A549 (cell line): ENCODE results near the gene MYLIP.

Experiments used
- CHD2 ChIP-seq: fragments of 150-350 bp; IDR thresholded peaks from 2 replicates; pipeline ENCODE4 v1.6.1; 2014; ENCODE audit warnings: low read length; ENCODE audit not compliant: partially characterized antibody
- CTCF ChIP-seq: fragments of >200 bp; sonication (Bioruptor Twin); formaldehyde crosslinking; IDR thresholded peaks from 3 replicates; pipeline ENCODE4 v1.5.1; 2016
- EP300 ChIP-seq, 2 experiments: fragments of >200 bp; sonication (Bioruptor Twin); formaldehyde crosslinking; IDR thresholded peaks; 2 replicates in 1 of 2; 3 replicates in 1 of 2; pipeline ENCODE4 v1.6.1; 2016 to 2017
- FOSL2 ChIP-seq, 2 experiments: fragments of 450-650 bp in 1 of 2; fragments of >200 bp in 1 of 2; sonication (Bioruptor Twin) in 1 of 2; formaldehyde crosslinking; IDR thresholded peaks; 2 replicates each; pipeline versions ENCODE4 v1.5.0 to v1.6.1; 2016 to 2020; ENCODE audit warnings: mild to moderate bottlenecking in 1 of 2, moderate library complexity in 1 of 2
- MAFK ChIP-seq: fragments of 450-650 bp; IDR thresholded peaks from 2 replicates; pipeline ENCODE4 v1.6.1; 2014; ENCODE audit not compliant: partially characterized antibody
- MYC ChIP-seq: IDR thresholded peaks from 2 replicates; pipeline ENCODE4 v1.6.1; 2012; ENCODE audit warnings: mild to moderate bottlenecking, inconsistent platforms, low read length, improper control_type of control experiment, borderline replicate concordance
- NFE2L2 ChIP-seq: fragments of 150-350 bp; conservative IDR thresholded peaks from 2 replicates; pipeline ENCODE4 v1.6.1; 2014; ENCODE audit warnings: low read length
- NPAS2 ChIP-seq: fragments of 250-450 bp; sonication (Bioruptor Pico); IDR thresholded peaks from 2 replicates; pipeline ENCODE4 v1.8.0; 2022; ENCODE audit warnings: mild to moderate bottlenecking, moderate library complexity, borderline replicate concordance
- RAD21 ChIP-seq, 2 experiments: fragments of >200 bp in 1 of 2; sonication (Bioruptor Twin) in 1 of 2; formaldehyde crosslinking in 1 of 2; IDR thresholded peaks in 1 of 2; conservative IDR thresholded peaks in 1 of 2; 2 replicates in 1 of 2; 3 replicates in 1 of 2; pipeline ENCODE4 v1.6.1; 2012 to 2018; ENCODE audit warnings: inconsistent platforms in 1 of 2
- RCOR1 ChIP-seq: fragments of 150-350 bp; IDR thresholded peaks from 2 replicates; pipeline ENCODE4 v1.6.1; 2014; ENCODE audit warnings: antibody characterized with exemption, low read length, low read depth
- TF ChIP-seq, protein P1 (sequence below): fragments of 200-600 bp; sonication (generic); IDR thresholded peaks from 2 replicates; pipeline ENCODE4 v1.6.1; 2016; ENCODE audit warnings: antibody characterized with exemption, mild to moderate bottlenecking, moderate library complexity
- TF ChIP-seq, protein P2 (sequence below): IDR thresholded peaks from 2 replicates; pipeline ENCODE4 v1.6.1; 2012
- TF ChIP-seq, protein P3 (sequence below): fragments of 450-650 bp; IDR thresholded peaks from 2 replicates; pipeline ENCODE4 v1.6.1; 2014; ENCODE audit warnings: antibody characterized with exemption

DNA sequence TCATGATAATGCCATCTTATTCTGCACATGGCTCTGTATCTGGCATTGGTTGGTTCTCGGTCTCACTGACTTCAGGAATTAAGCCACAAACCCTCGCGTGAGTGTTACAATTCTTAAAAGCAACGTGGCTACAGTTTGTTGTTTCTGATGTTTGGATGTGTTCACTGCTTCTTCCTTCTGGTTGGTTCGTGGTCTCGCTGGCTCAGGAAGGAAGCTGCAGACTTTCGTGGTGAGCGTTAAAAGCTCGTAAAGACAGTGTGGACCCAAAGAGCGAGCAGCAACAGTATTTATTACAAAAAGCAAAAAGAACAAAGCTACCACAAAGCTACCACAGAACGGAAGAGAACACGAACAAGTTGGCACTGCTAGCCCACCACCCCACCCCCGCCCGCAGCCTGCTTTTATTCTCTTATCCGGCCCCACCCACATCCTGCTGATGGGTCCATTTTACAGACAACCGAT is 51.1 kb downstream of the MYLIP start:
- TF ChIP-seq CTCF (no peak), NFE2L2 (no peak), CHD2 (no peak), RCOR1 (no peak), MAFK (no peak), EP300 (IDR thresholded peaks at IDR 0.05) (no peak), FOSL2 (IDR thresholded peaks at IDR 0.05) (no peak), FOSL2 (CRISPR knock-in tag; IDR thresholded peaks at IDR 0.05) (no peak), NPAS2 (CRISPR knock-in tag) (no peak), MYC (no peak), RAD21 (conservative IDR thresholded peaks at IDR 0.05 in 1 of 2, IDR thresholded peaks at IDR 0.05 in 1 of 2) (no peak)
- TF ChIP-seq, protein P1, sequence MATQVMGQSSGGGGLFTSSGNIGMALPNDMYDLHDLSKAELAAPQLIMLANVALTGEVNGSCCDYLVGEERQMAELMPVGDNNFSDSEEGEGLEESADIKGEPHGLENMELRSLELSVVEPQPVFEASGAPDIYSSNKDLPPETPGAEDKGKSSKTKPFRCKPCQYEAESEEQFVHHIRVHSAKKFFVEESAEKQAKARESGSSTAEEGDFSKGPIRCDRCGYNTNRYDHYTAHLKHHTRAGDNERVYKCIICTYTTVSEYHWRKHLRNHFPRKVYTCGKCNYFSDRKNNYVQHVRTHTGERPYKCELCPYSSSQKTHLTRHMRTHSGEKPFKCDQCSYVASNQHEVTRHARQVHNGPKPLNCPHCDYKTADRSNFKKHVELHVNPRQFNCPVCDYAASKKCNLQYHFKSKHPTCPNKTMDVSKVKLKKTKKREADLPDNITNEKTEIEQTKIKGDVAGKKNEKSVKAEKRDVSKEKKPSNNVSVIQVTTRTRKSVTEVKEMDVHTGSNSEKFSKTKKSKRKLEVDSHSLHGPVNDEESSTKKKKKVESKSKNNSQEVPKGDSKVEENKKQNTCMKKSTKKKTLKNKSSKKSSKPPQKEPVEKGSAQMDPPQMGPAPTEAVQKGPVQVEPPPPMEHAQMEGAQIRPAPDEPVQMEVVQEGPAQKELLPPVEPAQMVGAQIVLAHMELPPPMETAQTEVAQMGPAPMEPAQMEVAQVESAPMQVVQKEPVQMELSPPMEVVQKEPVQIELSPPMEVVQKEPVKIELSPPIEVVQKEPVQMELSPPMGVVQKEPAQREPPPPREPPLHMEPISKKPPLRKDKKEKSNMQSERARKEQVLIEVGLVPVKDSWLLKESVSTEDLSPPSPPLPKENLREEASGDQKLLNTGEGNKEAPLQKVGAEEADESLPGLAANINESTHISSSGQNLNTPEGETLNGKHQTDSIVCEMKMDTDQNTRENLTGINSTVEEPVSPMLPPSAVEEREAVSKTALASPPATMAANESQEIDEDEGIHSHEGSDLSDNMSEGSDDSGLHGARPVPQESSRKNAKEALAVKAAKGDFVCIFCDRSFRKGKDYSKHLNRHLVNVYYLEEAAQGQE: no peak
- TF ChIP-seq, protein P2, sequence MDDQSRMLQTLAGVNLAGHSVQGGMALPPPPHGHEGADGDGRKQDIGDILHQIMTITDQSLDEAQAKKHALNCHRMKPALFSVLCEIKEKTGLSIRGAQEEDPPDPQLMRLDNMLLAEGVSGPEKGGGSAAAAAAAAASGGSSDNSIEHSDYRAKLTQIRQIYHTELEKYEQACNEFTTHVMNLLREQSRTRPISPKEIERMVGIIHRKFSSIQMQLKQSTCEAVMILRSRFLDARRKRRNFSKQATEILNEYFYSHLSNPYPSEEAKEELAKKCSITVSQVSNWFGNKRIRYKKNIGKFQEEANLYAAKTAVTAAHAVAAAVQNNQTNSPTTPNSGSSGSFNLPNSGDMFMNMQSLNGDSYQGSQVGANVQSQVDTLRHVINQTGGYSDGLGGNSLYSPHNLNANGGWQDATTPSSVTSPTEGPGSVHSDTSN: no peak
- TF ChIP-seq, protein P3, sequence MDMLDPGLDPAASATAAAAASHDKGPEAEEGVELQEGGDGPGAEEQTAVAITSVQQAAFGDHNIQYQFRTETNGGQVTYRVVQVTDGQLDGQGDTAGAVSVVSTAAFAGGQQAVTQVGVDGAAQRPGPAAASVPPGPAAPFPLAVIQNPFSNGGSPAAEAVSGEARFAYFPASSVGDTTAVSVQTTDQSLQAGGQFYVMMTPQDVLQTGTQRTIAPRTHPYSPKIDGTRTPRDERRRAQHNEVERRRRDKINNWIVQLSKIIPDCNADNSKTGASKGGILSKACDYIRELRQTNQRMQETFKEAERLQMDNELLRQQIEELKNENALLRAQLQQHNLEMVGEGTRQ: no peak
